Activated CD4-positive, alpha-beta T cell treated with anti-CD3 and anti-CD28 coated beads for 4 hours (primary cell): ENCODE data around the gene WSCD1.

Experiments used
- DNase-seq, 2 donors: peaks; one replicate each; pipeline ENCODE4 v3.0.0-alpha.2; 2020

Gene WSCD1

GRCh38 chr17:6069539-6070429 is at the start of gene WSCD1:
TSS of gene WSCD1 (plus strand) at chr17:6070379. CDS start at chr17:6080659, 10,280 bp downstream.
- no peak for DNase-seq

GRCh38 chr17:6021011-6021400 is 49.2 kb upstream of the WSCD1 start:
- DNase-seq, result no peak

- no peak for DNase-seq
Measured at GRCh38 chr17:6021627-6022026, 48.6 kb upstream of the WSCD1 start.

- DNase-seq, result no peak
Measured at GRCh38 chr17:6023036-6023831, 46.9 kb upstream of the WSCD1 start.

- DNase-seq, result no peak
Measured at GRCh38 chr17:6024576-6024975, 45.6 kb upstream of the WSCD1 start.

GRCh38 chr17:6027342-6028024 is 42.7 kb upstream of the WSCD1 start:
- no peak for DNase-seq

- no peak for DNase-seq
Measured at GRCh38 chr17:6028294-6028693, 41.9 kb upstream of the WSCD1 start.

GRCh38 chr17:6035801-6036394 is 34.3 kb upstream of the WSCD1 start:
- no peak for DNase-seq

- DNase-seq, result no peak
Measured at GRCh38 chr17:6040504-6040903, 29.7 kb upstream of the WSCD1 start.

- no peak for DNase-seq
Measured at GRCh38 chr17:6041246-6041645, 28.9 kb upstream of the WSCD1 start.

GRCh38 chr17:6043405-6043804 is 26.8 kb upstream of the WSCD1 start:
- no peak for DNase-seq

GRCh38 chr17:6044261-6044660 is 25.9 kb upstream of the WSCD1 start:
- no peak for DNase-seq

- DNase-seq, result no peak
Measured at GRCh38 chr17:6045621-6046357, 24.4 kb upstream of the WSCD1 start.

- no peak for DNase-seq
Measured at GRCh38 chr17:6046431-6046830, 23.7 kb upstream of the WSCD1 start.

- no peak for DNase-seq
Measured at GRCh38 chr17:6046931-6047330, 23.2 kb upstream of the WSCD1 start.

- no peak for DNase-seq
Measured at GRCh38 chr17:6047966-6048365, 22.2 kb upstream of the WSCD1 start.

- no peak for DNase-seq
Measured at GRCh38 chr17:6048486-6048885, 21.7 kb upstream of the WSCD1 start.

- DNase-seq, result no peak
Measured at GRCh38 chr17:6052926-6053325, 17.3 kb upstream of the WSCD1 start.

- no peak for DNase-seq
Measured at GRCh38 chr17:6054372-6054771, 15.8 kb upstream of the WSCD1 start.

- no peak for DNase-seq
Measured at GRCh38 chr17:6056104-6056503, 14.1 kb upstream of the WSCD1 start.

- no peak for DNase-seq
Measured at GRCh38 chr17:6057562-6057961, 12.6 kb upstream of the WSCD1 start.

GRCh38 chr17:6059406-6059805 is 10.8 kb upstream of the WSCD1 start:
- DNase-seq, result no peak
